SK-N-SH treated with all-trans-retinoic acid at 6 μM for 48 hours (cell line): ENCODE results near the gene ARAP2.

ENCODE experiments used
- ESRRG ChIP-seq: fragments of 250-450 bp; sonication (Bioruptor Pico); IDR thresholded peaks from 2 replicates; pipeline ENCODE4 v1.6.1; 2021; ENCODE audit warnings: mild to moderate bottlenecking
- TCF4 ChIP-seq: fragments of 250-450 bp; sonication (Bioruptor Pico); IDR thresholded peaks from 2 replicates; pipeline ENCODE4 v1.8.0; 2021; ENCODE audit warnings: mild to moderate bottlenecking, moderate library complexity, borderline replicate concordance
- TOX ChIP-seq: fragments of 250-450 bp; sonication (Bioruptor Pico); IDR thresholded peaks from 2 replicates; pipeline ENCODE4 v1.8.0; 2021; ENCODE audit warnings: mild to moderate bottlenecking, moderate library complexity, borderline replicate concordance

GRCh38 chr4:36277533-36277932, 33.2 kb upstream of the ARAP2 start:
- TF ChIP-seq ESRRG (CRISPR knock-in tag) (no peak), TOX (CRISPR knock-in tag) (no peak), TCF4 (CRISPR knock-in tag) (no peak)
